Skeletal muscle tissue (tissue), 4 donors: ENCODE measurements around the gene ATP6V0B. TPM values are rescaled to one million over a fixed set of nuclear protein-coding genes. Genes with fewer than 3 reads are reported as not detected.

Experiments
- H3K27ac ChIP-seq: one replicate; pipeline ENCODE4 v1.7.0; 2013; ENCODE audit warnings: mild to moderate bottlenecking, low read depth, low read length, inconsistent platforms
- H3K27me3 ChIP-seq, 3 donors: one replicate each; pipeline ENCODE4 v1.7.0; 2013; ENCODE audit warnings: low read length in 3 of 3; ENCODE audit not compliant: control insufficient read depth in 3 of 3, insufficient read depth in 3 of 3
- H3K36me3 ChIP-seq, 3 donors: one replicate each; pipeline ENCODE4 v1.7.0; 2013; ENCODE audit warnings: low read length in 3 of 3; ENCODE audit not compliant: control insufficient read depth in 3 of 3, insufficient read depth in 3 of 3
- H3K4me1 ChIP-seq, 3 donors: one replicate each; pipeline ENCODE4 v1.7.0; 2013; ENCODE audit warnings: low read length in 3 of 3, mild to moderate bottlenecking in 3 of 3; ENCODE audit not compliant: control insufficient read depth in 3 of 3, insufficient read depth in 3 of 3
- H3K4me3 ChIP-seq, 3 donors: one replicate each; pipeline ENCODE4 v1.7.0; 2013; ENCODE audit warnings: low read length in 3 of 3
- H3K9ac ChIP-seq, 3 donors: one replicate each; pipeline ENCODE4 v1.7.0; 2013; ENCODE audit warnings: low read length in 3 of 3, mild to moderate bottlenecking in 3 of 3, moderate library complexity in 2 of 3, low read depth in 1 of 3
- H3K9me3 ChIP-seq, 3 donors: one replicate each; pipeline ENCODE4 v1.7.0; 2013; ENCODE audit warnings: low read length in 3 of 3; ENCODE audit not compliant: control insufficient read depth in 3 of 3
- total RNA-seq: library from RNA; depleted of rRNA; stranded (reverse); fragments of >200 nt; gene quantifications from one replicate; pipeline ENCODE4 v1.2.3, GENCODE V29; 2014
- donor health status: Osteomylitis.

Gene ATP6V0B
- total RNA-seq, 1 donor from 2014 or later, result 73.1 TPM

DNA sequence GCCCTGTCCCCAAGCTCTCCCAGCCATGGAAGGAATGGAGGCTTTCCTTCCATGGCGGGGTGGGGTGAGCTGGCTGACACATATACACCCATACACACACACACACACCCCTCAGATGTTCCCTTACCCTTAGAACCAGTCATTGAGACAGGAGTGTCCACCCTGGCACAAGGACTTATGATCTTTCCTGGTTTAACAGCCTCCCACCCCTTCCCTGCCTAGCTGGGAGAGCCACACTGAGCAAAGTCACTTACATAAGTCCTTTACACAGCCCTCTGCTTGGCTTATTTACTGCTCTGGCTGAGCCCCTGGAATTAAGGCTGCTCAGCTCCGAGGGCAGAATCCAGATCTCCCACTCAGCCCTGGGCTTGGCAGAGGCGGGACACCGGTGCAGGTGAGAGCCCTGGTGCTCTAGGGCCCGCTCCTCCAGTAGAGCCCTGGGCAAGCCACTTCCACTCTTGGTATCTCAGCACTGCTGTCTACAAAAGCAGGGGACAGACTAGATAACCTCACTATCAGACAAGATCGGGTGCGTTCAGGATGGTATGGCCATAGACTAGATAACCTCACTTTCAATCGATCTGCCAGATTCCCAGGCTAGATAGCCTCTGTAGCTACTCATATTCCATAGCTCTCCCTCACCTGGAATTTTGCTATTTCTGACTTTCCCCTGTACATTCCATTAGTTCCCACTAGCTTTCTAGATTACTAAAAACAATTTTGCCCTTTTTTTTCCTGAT is 39.8 kb downstream of the ATP6V0B start:
- H3K4me3 ChIP-seq, result no peak overlapping the region
- no peak overlapping the region for H3K27ac ChIP-seq
- no peak overlapping the region for H3K9ac ChIP-seq
- no peaks in the 10 kb centered on the region for H3K36me3 ChIP-seq
- peaks cover 0 to 4% (median 0%) of the 10 kb centered on the region in 3 donors for H3K27me3 ChIP-seq
- no peaks in the 10 kb centered on the region for H3K9me3 ChIP-seq
- peaks cover 0 to 5% (median 4%) of the 10 kb centered on the region in 3 donors for H3K4me1 ChIP-seq

DNA sequence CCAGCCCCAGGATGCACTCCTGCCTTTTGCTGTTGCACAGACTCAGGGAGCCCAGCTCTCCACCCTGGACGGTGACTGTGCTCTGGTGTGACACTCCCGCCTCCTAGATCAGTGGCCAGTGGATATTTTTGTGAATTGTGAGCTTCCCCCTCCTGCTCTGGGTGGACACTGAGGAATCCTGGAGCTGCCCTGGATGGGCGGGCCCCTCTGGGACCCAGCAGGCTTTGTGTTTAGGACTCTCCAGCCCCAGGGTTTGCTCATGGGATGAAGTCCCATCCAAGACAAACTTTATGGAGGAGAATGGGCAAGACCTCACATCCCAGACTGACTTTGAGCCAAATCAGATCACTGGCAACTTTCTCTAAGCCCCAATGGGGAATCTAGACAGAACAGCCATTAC is 40.4 kb downstream of the ATP6V0B start:
- no peak overlapping the region for H3K9ac ChIP-seq
- peaks cover 0 to 5% (median 4%) of the 10 kb centered on the region in 3 donors for H3K4me1 ChIP-seq
- no peaks in the 10 kb centered on the region for H3K9me3 ChIP-seq
- H3K27me3 ChIP-seq, result peaks cover 0 to 4% (median 0%) of the 10 kb centered on the region in 3 donors
- no peaks in the 10 kb centered on the region for H3K36me3 ChIP-seq
- no peak overlapping the region for H3K27ac ChIP-seq
- no peak overlapping the region for H3K4me3 ChIP-seq

DNA sequence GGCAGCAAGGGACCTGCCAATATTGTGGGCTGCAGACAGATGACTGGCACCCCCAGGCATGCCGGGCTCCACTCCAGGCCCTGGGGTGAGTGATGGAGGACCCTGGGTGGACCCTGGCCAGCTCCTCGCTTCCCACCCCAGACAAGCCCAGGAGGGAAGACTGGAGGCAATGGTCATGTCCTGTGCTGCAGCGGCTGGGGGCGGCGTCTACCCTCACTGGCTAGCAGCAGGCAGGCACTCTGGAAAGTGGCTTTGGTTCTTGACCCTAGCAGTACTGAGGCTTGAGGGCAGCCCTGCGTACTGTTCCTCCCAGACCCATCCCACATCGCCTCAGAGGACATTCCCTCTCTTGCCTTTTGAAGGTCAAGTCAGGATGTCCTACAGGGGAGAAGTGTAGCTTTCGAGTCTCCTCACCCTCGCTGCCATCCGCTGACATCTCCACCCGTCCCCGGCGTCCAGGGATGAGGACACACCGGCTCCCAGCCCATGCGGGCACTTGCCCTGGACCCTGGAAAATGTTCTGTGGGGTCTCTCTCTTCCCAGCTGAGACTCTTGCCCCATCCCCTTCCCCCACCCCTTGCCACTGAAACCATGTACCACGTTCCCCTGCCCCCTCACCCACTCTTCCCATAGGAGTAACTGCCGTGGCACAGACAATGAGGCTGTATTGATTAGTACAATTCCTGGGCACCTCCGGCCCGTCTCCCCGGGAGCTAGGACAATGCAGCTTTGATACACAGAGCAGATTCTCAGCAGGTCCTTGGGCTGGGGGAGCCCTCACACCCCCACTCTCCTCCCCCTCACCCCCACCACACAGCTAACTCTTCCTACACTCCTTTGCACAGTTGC is 41.5 kb downstream of the ATP6V0B start:
- H3K4me3 ChIP-seq, result no peak overlapping the region
- no peak overlapping the region for H3K9ac ChIP-seq
- H3K27ac ChIP-seq, result no peak overlapping the region
- no peaks in the 10 kb centered on the region for H3K9me3 ChIP-seq
- no peaks in the 10 kb centered on the region for H3K36me3 ChIP-seq
- peaks cover 0 to 4% (median 0%) of the 10 kb centered on the region in 3 donors for H3K27me3 ChIP-seq
- H3K4me1 ChIP-seq, result peaks cover 2 to 6% (median 5%) of the 10 kb centered on the region in 3 donors

DNA sequence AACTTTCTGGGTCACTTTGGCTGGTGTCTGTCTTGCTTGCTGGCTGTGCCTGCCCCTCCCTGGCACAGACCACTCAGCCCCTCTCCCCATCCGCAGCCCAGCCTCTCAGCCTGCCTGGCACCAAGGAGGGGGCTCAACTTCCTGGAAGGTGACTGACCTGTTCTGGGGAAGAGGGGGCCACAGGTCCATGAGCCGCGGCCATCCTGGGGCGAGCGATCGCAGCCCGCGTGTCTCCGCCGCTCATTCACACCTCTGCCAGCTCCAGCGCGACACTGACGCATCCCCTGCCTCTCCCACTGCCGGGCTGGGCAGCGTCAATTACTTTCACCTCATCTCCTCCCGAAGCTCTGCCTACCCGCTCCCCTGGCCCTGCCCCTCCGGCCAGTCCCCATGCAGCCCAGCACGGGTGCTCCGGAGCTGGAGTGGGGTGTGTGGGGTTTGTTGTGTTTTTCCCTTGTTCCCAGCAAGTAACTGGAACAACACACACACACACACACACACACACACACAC is 42.2 kb downstream of the ATP6V0B start:
- Histone ChIP-seq H3K27me3 (peaks cover 0 to 4% (median 0%) of the 10 kb centered on the region in 3 donors), H3K27ac (no peak overlapping the region), H3K9me3 (no peaks in the 10 kb centered on the region), H3K9ac (no peak overlapping the region), H3K4me1 (peaks cover 8 to 12% (median 10%) of the 10 kb centered on the region in 3 donors), H3K4me3 (no peak overlapping the region), H3K36me3 (no peaks in the 10 kb centered on the region)

DNA sequence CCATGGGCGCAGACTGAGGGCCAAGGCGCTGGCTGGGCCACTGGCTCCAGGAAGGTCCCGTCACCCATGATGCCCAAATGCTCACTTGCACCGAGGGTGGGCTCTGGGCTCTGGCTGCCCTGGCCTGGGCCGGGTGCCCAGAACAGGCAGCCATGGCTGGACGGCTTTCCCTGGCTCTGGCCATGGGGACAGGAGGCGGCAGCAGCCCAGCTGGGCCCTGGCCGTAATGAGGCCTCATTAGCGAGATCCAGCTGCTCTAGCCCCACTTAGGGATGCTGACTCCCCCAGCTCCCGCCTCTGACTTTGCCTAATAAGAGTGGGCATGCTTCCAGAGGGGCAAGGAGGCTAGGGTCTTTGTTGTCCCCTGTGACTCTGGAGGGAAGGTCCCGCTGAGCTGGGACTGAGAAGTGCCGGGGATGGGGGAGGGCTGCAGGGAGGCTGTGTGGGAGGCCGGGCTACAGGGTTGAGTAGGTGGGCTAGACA is 44.7 kb downstream of the ATP6V0B start:
- Histone ChIP-seq H3K27ac (no peak overlapping the region), H3K4me1 (peaks cover 10 to 12% (median 10%) of the 10 kb centered on the region in 3 donors), H3K4me3 (no peak overlapping the region), H3K9me3 (no peaks in the 10 kb centered on the region), H3K9ac (no peak overlapping the region), H3K36me3 (no peaks in the 10 kb centered on the region), H3K27me3 (peaks cover 0 to 4% (median 2%) of the 10 kb centered on the region in 3 donors)

DNA sequence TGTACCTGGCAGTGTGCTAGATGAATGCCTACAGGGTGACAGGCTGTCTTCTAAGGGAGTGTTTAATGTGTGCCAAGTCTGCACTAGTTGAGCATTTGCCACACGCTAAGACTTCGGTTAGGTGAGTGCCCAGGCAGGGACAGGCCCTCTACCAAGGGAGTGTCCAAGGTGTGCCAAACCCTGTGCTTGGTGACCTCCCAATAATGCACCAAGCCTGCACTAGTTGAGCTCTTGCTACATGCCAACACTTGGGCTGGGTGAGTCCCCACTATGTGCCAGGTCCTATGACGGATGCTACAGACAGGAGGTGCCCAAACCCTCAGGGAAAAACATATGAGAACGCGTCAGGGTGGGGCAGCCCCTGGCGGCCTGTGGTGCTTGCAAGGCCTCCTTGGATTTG is 45.7 kb downstream of the ATP6V0B start:
- Histone ChIP-seq H3K27me3 (peaks cover 0 to 4% (median 4%) of the 10 kb centered on the region in 3 donors), H3K4me1 (peaks cover 6 to 10% (median 10%) of the 10 kb centered on the region in 3 donors), H3K9ac (peak overlapping the region in 1 of 3 donors; percentile 25), H3K4me3 (no peak overlapping the region), H3K27ac (no peak overlapping the region), H3K9me3 (no peaks in the 10 kb centered on the region), H3K36me3 (no peaks in the 10 kb centered on the region)

DNA sequence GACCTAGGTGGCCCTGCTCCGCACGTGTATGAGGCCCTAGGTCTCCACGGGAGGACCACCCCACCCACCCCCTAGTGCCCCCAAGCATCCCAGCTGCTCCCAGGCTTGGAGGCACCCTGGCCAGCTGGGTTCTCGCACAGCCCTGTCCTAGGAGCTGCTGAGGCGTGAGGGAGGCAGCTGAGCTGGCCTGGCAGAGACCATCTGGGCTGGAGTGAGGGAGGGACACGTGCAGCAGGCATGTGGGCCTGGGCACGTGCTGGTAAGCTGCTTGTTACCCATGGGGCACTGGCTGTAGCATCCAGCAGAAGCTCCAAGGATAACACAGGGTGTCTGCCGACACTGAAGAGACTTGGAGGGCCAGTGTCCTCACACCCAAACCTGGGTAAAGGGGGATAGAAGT is 46.4 kb downstream of the ATP6V0B start:
- H3K36me3 ChIP-seq, result no peaks in the 10 kb centered on the region
- no peak overlapping the region for H3K4me3 ChIP-seq
- no peak overlapping the region for H3K27ac ChIP-seq
- no peak overlapping the region for H3K9ac ChIP-seq
- H3K27me3 ChIP-seq, result peaks cover 0 to 4% (median 4%) of the 10 kb centered on the region in 3 donors
- H3K4me1 ChIP-seq, result peaks cover 5 to 10% (median 8%) of the 10 kb centered on the region in 3 donors
- H3K9me3 ChIP-seq, result no peaks in the 10 kb centered on the region

DNA sequence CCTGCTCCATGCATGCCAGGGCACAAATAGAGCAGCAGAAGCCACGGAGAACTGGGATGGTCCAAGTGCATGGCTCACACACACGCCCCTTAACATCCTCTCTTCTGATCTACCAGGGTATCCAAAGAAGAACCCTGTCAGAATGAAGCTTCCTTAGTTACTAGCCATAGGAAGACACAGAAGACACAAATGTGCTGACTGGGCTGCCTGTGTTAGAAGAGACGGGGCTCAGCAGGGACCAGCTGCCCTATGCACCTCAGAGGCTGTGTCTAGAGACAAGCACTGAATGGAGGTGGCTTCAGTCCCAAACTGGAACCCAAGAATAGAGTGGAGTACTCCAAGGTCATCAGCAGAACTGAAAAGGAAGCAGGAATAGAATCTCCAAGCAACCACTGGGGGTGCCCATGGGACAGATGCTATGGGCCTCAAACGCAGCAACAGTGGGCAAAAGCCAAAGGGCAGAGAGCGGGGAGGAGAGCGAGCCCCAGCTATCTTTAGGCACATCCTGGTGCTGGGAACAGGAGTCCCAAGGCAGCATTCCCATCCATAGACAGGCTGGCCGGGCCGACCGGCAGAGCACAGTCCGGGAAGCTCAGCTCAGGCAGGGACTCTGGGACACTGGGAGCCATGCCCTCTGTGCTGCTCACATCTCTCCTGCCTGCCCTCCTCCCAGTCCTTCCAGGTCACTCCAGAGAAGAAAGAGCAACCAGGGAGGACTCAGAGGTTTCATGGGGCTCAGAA is 47.0 kb downstream of the ATP6V0B start:
- no peak overlapping the region for H3K4me3 ChIP-seq
- no peaks in the 10 kb centered on the region for H3K9me3 ChIP-seq
- H3K27ac ChIP-seq, result no peak overlapping the region
- H3K4me1 ChIP-seq, result peaks cover 5 to 10% (median 8%) of the 10 kb centered on the region in 3 donors
- no peak overlapping the region for H3K9ac ChIP-seq
- peaks cover 0 to 4% (median 4%) of the 10 kb centered on the region in 3 donors for H3K27me3 ChIP-seq
- no peaks in the 10 kb centered on the region for H3K36me3 ChIP-seq

DNA sequence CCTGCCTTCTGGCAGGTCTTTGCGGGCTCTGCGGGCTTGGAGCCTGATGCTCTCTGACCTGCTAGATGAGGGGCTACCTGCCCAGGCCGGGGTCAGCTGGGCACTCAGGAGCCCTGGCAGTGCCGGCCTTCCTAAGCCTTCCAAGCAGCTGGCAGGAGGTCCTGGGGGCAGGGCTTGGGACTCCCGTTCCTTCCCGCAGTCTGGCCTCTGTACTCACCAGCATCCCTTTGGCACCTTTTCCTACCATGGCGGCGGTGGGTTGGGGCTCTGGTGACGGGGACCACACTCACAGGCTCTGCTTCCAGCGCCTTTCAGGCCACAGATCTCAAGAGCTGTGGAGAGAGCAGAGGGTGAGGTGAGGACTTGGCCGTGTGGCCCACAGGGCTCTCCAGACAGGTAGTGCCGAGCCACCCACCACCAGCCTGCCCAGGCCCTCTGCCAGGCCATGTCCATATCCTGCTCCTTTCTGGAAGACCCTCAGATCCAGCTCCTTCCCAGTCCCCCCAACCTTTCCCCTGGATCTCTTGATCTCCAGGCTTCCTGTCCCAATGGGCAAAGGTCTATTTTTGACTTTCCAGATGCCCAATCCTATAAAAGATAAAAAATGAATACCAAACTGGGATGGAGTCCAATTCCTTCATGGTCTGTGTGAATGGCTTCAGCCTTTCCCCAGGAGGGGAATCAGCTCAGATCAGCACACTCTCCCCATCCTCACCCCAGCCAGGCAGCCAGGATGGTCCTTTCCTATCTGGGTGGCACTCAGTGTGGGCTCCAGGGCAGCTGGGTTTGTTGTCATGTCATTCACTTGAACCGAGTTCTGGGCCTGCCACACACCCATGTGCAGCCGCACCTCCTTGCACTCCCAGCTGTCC is 49.5 kb downstream of the ATP6V0B start:
- peaks cover 10 to 17% (median 13%) of the 10 kb centered on the region in 3 donors for H3K4me1 ChIP-seq
- H3K9ac ChIP-seq, result no peak overlapping the region
- peaks cover 0 to 4% (median 0%) of the 10 kb centered on the region in 3 donors for H3K27me3 ChIP-seq
- no peaks in the 10 kb centered on the region for H3K9me3 ChIP-seq
- H3K4me3 ChIP-seq, result no peak overlapping the region
- no peaks in the 10 kb centered on the region for H3K36me3 ChIP-seq
- H3K27ac ChIP-seq, result no peak overlapping the region
